HepG2 (cell line): ENCODE measurements around the gene CDH2. TPM values are rescaled to one million over a fixed set of nuclear protein-coding genes. Genes with fewer than 3 reads are reported as not detected.

ENCODE experiments used
- ATAC-seq: fragments of 200-7000 bp; cut with Tn5 transposase; 3 replicates; pipeline ENCODE4 v1.9.1; 2020; ENCODE audit warnings: mild to moderate bottlenecking, moderate library complexity
- BruUV-seq: library from RNA; stranded (reverse); fragments of 400-500 nt; replicated peaks from 2 replicates; lab custom pipeline; 2021; lab: Mats Ljungman, UMichigan
- CTCF ChIA-PET: fragments of 300-600 bp; formaldehyde crosslinking; extraction: SDS; loops from one replicate; lab custom pipeline; 2021; ENCODE audit warnings: low total read pairs, inconsistent platforms, low intra/inter-chr PET ratio; lab: Yijun Ruan, JAX
- POLR2A ChIA-PET: fragments of 350-600 bp; sonication (Branson Sonifier 250); formaldehyde crosslinking; loops from one replicate; lab custom pipeline; 2020; ENCODE audit warnings: antibody characterized with exemption, inconsistent platforms; lab: Yijun Ruan, JAX
- DNase-seq: peaks from one replicate; pipeline ENCODE4 v3.0.0-alpha.2; 2015; ENCODE audit warnings: low spot score
- FAIRE-seq: peaks from 3 replicates; lab custom pipeline; 2011; peaks lifted over from hg19 to GRCh38; lab: Jason Lieb, UNC
- H2AFZ ChIP-seq: one replicate; pipeline ENCODE4 v1.6.1; 2011; ENCODE audit warnings: low read length, inconsistent platforms
- H3K27ac ChIP-seq: fragments of 300-600 bp; 3 replicates; pipeline ENCODE4 v1.8.0; 2011; ENCODE audit warnings: mixed run types, mild to moderate bottlenecking, mixed read lengths, low read length, inconsistent platforms; ENCODE audit not compliant: insufficient read depth; ENCODE audit errors: extremely low read length
- H3K27me3 ChIP-seq, 2 experiments: fragments of 200-600 bp in 1 of 2; 2 replicates in 1 of 2; 3 replicates in 1 of 2; pipeline versions ENCODE4 v1.6.0 to v1.8.0; 2011; ENCODE audit warnings: low read length in 2 of 2, mild to moderate bottlenecking in 2 of 2, moderate library complexity in 2 of 2, inconsistent platforms in 1 of 2; ENCODE audit not compliant: insufficient read depth in 2 of 2, control insufficient read depth in 1 of 2
- H3K36me3 ChIP-seq, 2 experiments: fragments of 200-600 bp in 1 of 2; replicated peaks in 1 of 2; 2 replicates in 1 of 2; 3 replicates in 1 of 2; pipeline versions ENCODE4 v1.5.1 to v1.8.0; 2011; ENCODE audit warnings: low read length in 2 of 2, inconsistent platforms in 1 of 2; ENCODE audit not compliant: insufficient read depth in 2 of 2, control insufficient read depth in 1 of 2
- H3K4me1 ChIP-seq: 2 replicates; pipeline ENCODE4 v1.5.1; 2012; ENCODE audit warnings: low read length, inconsistent platforms; ENCODE audit not compliant: insufficient read depth
- H3K4me2 ChIP-seq: 2 replicates; pipeline ENCODE4 v1.6.0; 2011; ENCODE audit warnings: low read depth, low read length, inconsistent platforms
- H3K4me3 ChIP-seq, 3 experiments: fragments of 200-600 bp in 1 of 3; sonication (generic), shearing (Covaris generic) in 1 of 3; replicated peaks in 1 of 3; 2 replicates each; pipeline ENCODE4 v1.5.1; 2011 to 2016; ENCODE audit warnings: low read length in 3 of 3, inconsistent platforms in 2 of 3, low read depth in 2 of 3, mild to moderate bottlenecking in 2 of 3, control low read depth in 1 of 3, mixed read lengths in 1 of 3; ENCODE audit not compliant: insufficient read depth in 1 of 3
- H3K79me2 ChIP-seq: one replicate; pipeline ENCODE4 v1.6.1; 2011; ENCODE audit warnings: low read length, inconsistent platforms; ENCODE audit not compliant: insufficient read depth
- H3K9ac ChIP-seq: 2 replicates; pipeline ENCODE4 v1.6.0; 2011; ENCODE audit warnings: mild to moderate bottlenecking, low read depth, low read length, inconsistent platforms; ENCODE audit not compliant: insufficient read depth
- H3K9me3 ChIP-seq: 2 replicates; pipeline ENCODE4 v1.5.1; 2012; ENCODE audit warnings: mild to moderate bottlenecking, low read length
- H4K20me1 ChIP-seq: 2 replicates; pipeline ENCODE4 v1.6.0; 2011; ENCODE audit warnings: inconsistent platforms, mild to moderate bottlenecking, low read length, moderate library complexity; ENCODE audit not compliant: insufficient read depth
- ADNP ChIP-seq: sonication (generic); formaldehyde crosslinking; IDR thresholded peaks from 2 replicates; pipeline ENCODE4 v1.4.0; 2020; ENCODE audit warnings: missing genetic modification reagents
- BRD4 ChIP-seq: sonication (generic); formaldehyde crosslinking; IDR thresholded peaks from 2 replicates; pipeline ENCODE4 v1.4.0; 2020; ENCODE audit warnings: missing genetic modification reagents
- EEA1 ChIP-seq: sonication (generic); formaldehyde crosslinking; IDR thresholded peaks from 2 replicates; pipeline ENCODE4 v1.5.1; 2020; ENCODE audit warnings: mild to moderate bottlenecking, missing genetic modification reagents, borderline replicate concordance
- KDM4B ChIP-seq: sonication (generic); formaldehyde crosslinking; IDR thresholded peaks from 2 replicates; pipeline ENCODE4 v1.4.0; 2020; ENCODE audit warnings: missing genetic modification reagents
- NONO ChIP-seq, 2 experiments: fragments of 450-650 bp in 1 of 2; sonication (generic) in 1 of 2; formaldehyde crosslinking in 1 of 2; IDR thresholded peaks in 1 of 2; conservative IDR thresholded peaks in 1 of 2; 2 replicates each; pipeline versions ENCODE4 v1.6.1 to v1.8.0; 2017 to 2022; ENCODE audit warnings: mild to moderate bottlenecking in 1 of 2, missing genetic modification reagents in 1 of 2, moderate library complexity in 1 of 2
- NPAS2 ChIP-seq: sonication (generic); formaldehyde crosslinking; IDR thresholded peaks from 2 replicates; pipeline ENCODE4 v1.8.0; 2022; ENCODE audit warnings: mild to moderate bottlenecking, missing genetic modification reagents, borderline replicate concordance
- REXO4 ChIP-seq: sonication (generic); formaldehyde crosslinking; IDR thresholded peaks from 2 replicates; pipeline ENCODE4 v1.8.0; 2022; ENCODE audit warnings: missing genetic modification reagents, mild to moderate bottlenecking, borderline replicate concordance
- ZC3H13 ChIP-seq: sonication (generic); formaldehyde crosslinking; IDR thresholded peaks from 2 replicates; pipeline ENCODE4 v1.8.1; 2023; ENCODE audit warnings: mild to moderate bottlenecking, missing genetic modification reagents, moderate library complexity
- ZNF30 ChIP-seq: sonication (generic); formaldehyde crosslinking; IDR thresholded peaks from 2 replicates; pipeline ENCODE4 v1.5.0; 2020; ENCODE audit warnings: mild to moderate bottlenecking, missing genetic modification reagents
- ZNF326 ChIP-seq: sonication (generic); formaldehyde crosslinking; IDR thresholded peaks from 2 replicates; pipeline ENCODE4 v1.4.0; 2020; ENCODE audit warnings: missing genetic modification reagents, borderline replicate concordance
- ZNF720 ChIP-seq: sonication (generic); formaldehyde crosslinking; IDR thresholded peaks from 2 replicates; pipeline ENCODE4 v1.4.0; 2020; ENCODE audit warnings: missing genetic modification reagents
- ZNF879 ChIP-seq: sonication (generic); formaldehyde crosslinking; IDR thresholded peaks from 2 replicates; pipeline ENCODE4 v1.8.1; 2023; ENCODE audit warnings: missing genetic modification reagents
- WGBS: methylation state at CpG from one replicate; pipeline ENCODE4 v1.1.6; 2017; ENCODE audit warnings: low lambda C conversion rate; 5-methylcytosine and 5-hydroxymethylcytosine counted together
- in situ Hi-C: cut with HindIII; loops from 2 replicates; pipeline ENCODE4 v1.10.0; 2017; ENCODE audit warnings: low pct_unique_long_range_greater_than_20kb; ENCODE audit not compliant: extremely low pct_ligation_motif_present
- intact Hi-C: fragments of 100-400 bp; cut with micrococcal nuclease; formaldehyde crosslinking; loops from one replicate; pipeline ENCODE4 v1.10.0; 2022; ENCODE audit not compliant: unreplicated experiment
- polyA plus RNA-seq, 8 experiments: library from polyadenylated mRNA; depleted of rRNA in 3 of 8; stranded (reverse) in 7 of 8; unstranded in 1 of 8; fragments of >200 nt; fragmentation: Illumina TruSeq in 4 of 8; extraction: Trizol in 4 of 8; gene quantifications; 2 replicates each; pipeline versions ENCODE4 v1.2.1 to v1.2.3, GENCODE V29; 2011 to 2016; ENCODE audit warnings: low read depth in 4 of 8, missing spikeins in 1 of 8, mixed read lengths in 1 of 8; ENCODE audit not compliant: insufficient read depth in 1 of 8
- total RNA-seq, 5 experiments: library from RNA; depleted of rRNA; stranded (reverse); fragments of >200 nt; fragmentation: Illumina TruSeq; extraction: Trizol; gene quantifications; 2 replicates each; pipeline ENCODE4 v1.2.3, GENCODE V29; 2016; ENCODE audit warnings: low read depth in 1 of 5
- TF ChIP-seq, protein P1 (sequence below): sonication (generic); formaldehyde crosslinking; IDR thresholded peaks from 2 replicates; pipeline ENCODE4 v1.5.0; 2020; ENCODE audit warnings: mild to moderate bottlenecking, missing genetic modification reagents
- TF ChIP-seq, protein P2 (sequence below), 2 experiments: fragments of 450-650 bp in 1 of 2; sonication (generic) in 1 of 2; formaldehyde crosslinking; IDR thresholded peaks; 2 replicates each; pipeline versions ENCODE4 v1.5.0 to v1.8.0; 2020 to 2022; ENCODE audit warnings: mild to moderate bottlenecking in 1 of 2, missing genetic modification reagents in 1 of 2
- TF ChIP-seq, protein P3 (sequence below), 2 experiments: sonication (generic) in 1 of 2; formaldehyde crosslinking in 1 of 2; IDR thresholded peaks; 2 replicates each; pipeline versions ENCODE4 v1.4.0 to v1.6.1; 2016 to 2020; ENCODE audit warnings: borderline replicate concordance in 1 of 2, low read depth in 1 of 2, mild to moderate bottlenecking in 1 of 2, missing genetic modification reagents in 1 of 2

Gene CDH2
- total and polyA plus RNA-seq, 2 of the 13 experiments (the other 11 are each of a cell fraction or from before 2014, with no cell fraction given) = 18.6 to 36.1 TPM

DNA sequence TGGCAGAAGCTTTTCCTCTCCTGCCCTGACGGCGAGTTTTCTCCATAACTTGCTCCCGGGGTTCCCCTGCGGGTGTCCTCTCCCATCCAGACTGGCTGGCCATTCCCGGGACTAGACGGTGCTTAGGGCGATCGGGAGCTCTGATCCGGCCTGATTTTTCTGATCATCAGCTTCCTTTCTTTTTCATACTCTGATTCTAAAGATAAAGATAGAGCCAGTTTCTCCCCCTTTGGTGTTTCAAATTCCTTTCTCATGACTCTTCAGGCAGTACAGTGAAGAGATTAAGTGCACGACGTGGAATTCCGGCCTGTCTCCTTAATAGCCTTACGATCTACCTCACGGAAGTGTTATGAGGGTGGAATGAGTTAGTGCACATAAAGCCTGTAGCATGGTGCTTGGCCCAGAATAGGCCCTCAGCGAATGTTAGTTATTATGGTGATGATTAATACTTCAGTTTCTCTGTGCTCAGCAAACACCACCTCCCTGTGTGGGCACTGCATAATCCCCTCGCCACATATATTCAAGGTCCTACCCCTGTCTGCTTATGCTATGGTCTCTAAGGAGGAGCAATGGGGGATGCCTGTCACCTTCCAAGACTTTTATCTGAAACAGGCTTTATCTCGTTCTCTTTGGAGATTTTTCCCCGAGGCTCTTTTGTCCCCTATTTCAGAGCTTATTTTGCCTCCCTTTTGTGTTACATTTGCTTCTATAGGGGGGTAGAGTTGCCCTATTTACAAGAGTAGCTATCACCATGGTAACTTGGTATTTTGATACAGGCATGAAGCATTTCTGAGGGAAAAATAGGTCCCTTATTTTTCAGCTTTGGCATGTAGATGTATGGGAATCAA is 254.8 kb downstream of the CDH2 start:
- H3K4me3 ChIP-seq = peak overlapping the region in 2 of 3 experiments; percentile 24 to 28; a peak in 1 of 6 replicates
- no peaks in the 10 kb centered on the region for H3K9me3 ChIP-seq
- FAIRE-seq (no peak), ATAC-seq (peak; percentile 73), DNase-seq (peak; percentile 10)
- H3K27ac ChIP-seq = no peak overlapping the region
- ChIA-PET POLR2A (no interaction called here), CTCF (no interaction called here)
- no TSS peak for BruUV-seq
- intact Hi-C loops = no loop called here
- H3K79me2 ChIP-seq = no peaks in the 10 kb centered on the region
- no peaks in the 10 kb centered on the region for H3K36me3 ChIP-seq
- no peak overlapping the region for H2AFZ ChIP-seq
- peaks cover 12% of the 10 kb centered on the region; the same call in 1 of the 2 replicates for H3K4me1 ChIP-seq
- WGBS = 31% methylated on average over 17 of the region's 18 CpGs
- H3K9ac ChIP-seq = no peak overlapping the region
- in situ Hi-C loops = no loop called here
- H3K27me3 ChIP-seq = peaks cover 0 to 3% of the 10 kb centered on the region in 2 experiments; a peak in 1 of 5 replicates
- H4K20me1 ChIP-seq = no peaks in the 10 kb centered on the region
- H3K4me2 ChIP-seq = peak overlapping the region; percentile 32; the same call in 1 of the 2 replicates
- TF ChIP-seq, protein P1, sequence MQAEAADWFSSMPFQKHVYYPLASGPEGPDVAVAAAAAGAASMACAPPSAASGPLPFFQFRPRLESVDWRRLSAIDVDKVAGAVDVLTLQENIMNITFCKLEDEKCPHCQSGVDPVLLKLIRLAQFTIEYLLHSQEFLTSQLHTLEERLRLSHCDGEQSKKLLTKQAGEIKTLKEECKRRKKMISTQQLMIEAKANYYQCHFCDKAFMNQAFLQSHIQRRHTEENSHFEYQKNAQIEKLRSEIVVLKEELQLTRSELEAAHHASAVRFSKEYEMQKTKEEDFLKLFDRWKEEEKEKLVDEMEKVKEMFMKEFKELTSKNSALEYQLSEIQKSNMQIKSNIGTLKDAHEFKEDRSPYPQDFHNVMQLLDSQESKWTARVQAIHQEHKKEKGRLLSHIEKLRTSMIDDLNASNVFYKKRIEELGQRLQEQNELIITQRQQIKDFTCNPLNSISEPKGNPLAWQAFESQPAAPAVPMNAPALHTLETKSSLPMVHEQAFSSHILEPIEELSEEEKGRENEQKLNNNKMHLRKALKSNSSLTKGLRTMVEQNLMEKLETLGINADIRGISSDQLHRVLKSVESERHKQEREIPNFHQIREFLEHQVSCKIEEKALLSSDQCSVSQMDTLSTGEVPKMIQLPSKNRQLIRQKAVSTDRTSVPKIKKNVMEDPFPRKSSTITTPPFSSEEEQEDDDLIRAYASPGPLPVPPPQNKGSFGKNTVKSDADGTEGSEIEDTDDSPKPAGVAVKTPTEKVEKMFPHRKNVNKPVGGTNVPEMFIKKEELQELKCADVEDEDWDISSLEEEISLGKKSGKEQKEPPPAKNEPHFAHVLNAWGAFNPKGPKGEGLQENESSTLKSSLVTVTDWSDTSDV (CRISPR knock-in tag) = no peak
- TF ChIP-seq ZNF720 (CRISPR knock-in tag) (no peak), REXO4 (CRISPR knock-in tag) (no peak), EEA1 (CRISPR knock-in tag) (no peak), NPAS2 (CRISPR knock-in tag) (no peak), KDM4B (CRISPR knock-in tag) (no peak), ZNF30 (CRISPR knock-in tag) (no peak), ZC3H13 (CRISPR knock-in tag) (no peak), ZNF879 (no peak), ZNF326 (CRISPR knock-in tag) (no peak), BRD4 (CRISPR knock-in tag) (no peak), NONO (IDR thresholded peaks at IDR 0.05) (no peak), NONO (CRISPR knock-in tag; conservative IDR thresholded peaks at IDR 0.05) (no peak), ADNP (CRISPR knock-in tag) (no peak)
- TF ChIP-seq, protein P2, sequence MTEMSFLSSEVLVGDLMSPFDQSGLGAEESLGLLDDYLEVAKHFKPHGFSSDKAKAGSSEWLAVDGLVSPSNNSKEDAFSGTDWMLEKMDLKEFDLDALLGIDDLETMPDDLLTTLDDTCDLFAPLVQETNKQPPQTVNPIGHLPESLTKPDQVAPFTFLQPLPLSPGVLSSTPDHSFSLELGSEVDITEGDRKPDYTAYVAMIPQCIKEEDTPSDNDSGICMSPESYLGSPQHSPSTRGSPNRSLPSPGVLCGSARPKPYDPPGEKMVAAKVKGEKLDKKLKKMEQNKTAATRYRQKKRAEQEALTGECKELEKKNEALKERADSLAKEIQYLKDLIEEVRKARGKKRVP (CRISPR knock-in tag; IDR thresholded peaks at IDR 0.05) = no peak
- TF ChIP-seq, protein P3, sequence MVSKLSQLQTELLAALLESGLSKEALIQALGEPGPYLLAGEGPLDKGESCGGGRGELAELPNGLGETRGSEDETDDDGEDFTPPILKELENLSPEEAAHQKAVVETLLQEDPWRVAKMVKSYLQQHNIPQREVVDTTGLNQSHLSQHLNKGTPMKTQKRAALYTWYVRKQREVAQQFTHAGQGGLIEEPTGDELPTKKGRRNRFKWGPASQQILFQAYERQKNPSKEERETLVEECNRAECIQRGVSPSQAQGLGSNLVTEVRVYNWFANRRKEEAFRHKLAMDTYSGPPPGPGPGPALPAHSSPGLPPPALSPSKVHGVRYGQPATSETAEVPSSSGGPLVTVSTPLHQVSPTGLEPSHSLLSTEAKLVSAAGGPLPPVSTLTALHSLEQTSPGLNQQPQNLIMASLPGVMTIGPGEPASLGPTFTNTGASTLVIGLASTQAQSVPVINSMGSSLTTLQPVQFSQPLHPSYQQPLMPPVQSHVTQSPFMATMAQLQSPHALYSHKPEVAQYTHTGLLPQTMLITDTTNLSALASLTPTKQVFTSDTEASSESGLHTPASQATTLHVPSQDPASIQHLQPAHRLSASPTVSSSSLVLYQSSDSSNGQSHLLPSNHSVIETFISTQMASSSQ (IDR thresholded peaks at IDR 0.05; ENCODE audit: low read depth) = no peak
- TF ChIP-seq, protein P3 (CRISPR knock-in tag; IDR thresholded peaks at IDR 0.05; ENCODE audit: borderline replicate concordance) = no peak
